Mesenchymal stem cell (in vitro differentiated cells and primary cell): ENCODE data around the gene MACROH2A1.

Source experiments
- DNase-seq: peaks from one replicate; pipeline ENCODE4 v3.0.0-alpha.2; 2013
- H2AFZ ChIP-seq: one replicate; pipeline ENCODE4 v1.6.1; 2013; ENCODE audit warnings: low read depth, mild to moderate bottlenecking, control low read depth, inconsistent platforms, low read length, moderate library complexity
- H2AK5ac ChIP-seq: 2 replicates; pipeline ENCODE4 v1.6.1; 2013; ENCODE audit warnings: low read length, moderate library complexity, mild to moderate bottlenecking, inconsistent platforms; ENCODE audit not compliant: severe bottlenecking
- H2BK120ac ChIP-seq: one replicate; pipeline ENCODE4 v1.6.1; 2013; ENCODE audit warnings: low read depth, mild to moderate bottlenecking, inconsistent platforms, low read length, moderate library complexity
- H2BK12ac ChIP-seq, 2 experiments: one replicate each; pipeline ENCODE4 v1.6.1; 2013; ENCODE audit warnings: inconsistent platforms in 2 of 2, low read length in 2 of 2, mild to moderate bottlenecking in 2 of 2, moderate library complexity in 2 of 2, control low read depth in 1 of 2
- H2BK15ac ChIP-seq: one replicate; pipeline ENCODE4 v1.6.1; 2013; ENCODE audit warnings: mild to moderate bottlenecking, low read depth, inconsistent platforms; ENCODE audit not compliant: poor library complexity, severe bottlenecking
- H2BK5ac ChIP-seq: 2 replicates; pipeline ENCODE4 v1.6.1; 2013; ENCODE audit warnings: low read depth, mild to moderate bottlenecking, low read length, control low read depth, inconsistent platforms; ENCODE audit not compliant: poor library complexity, severe bottlenecking
- H3K14ac ChIP-seq, 2 experiments: one replicate each; pipeline ENCODE4 v1.6.1; 2013; ENCODE audit warnings: inconsistent platforms in 2 of 2, low read length in 2 of 2, control low read depth in 1 of 2, mild to moderate bottlenecking in 1 of 2, moderate library complexity in 1 of 2
- H3K18ac ChIP-seq, 2 experiments: one replicate each; pipeline ENCODE4 v1.6.1; 2013; ENCODE audit warnings: inconsistent platforms in 2 of 2, low read length in 2 of 2, control low read depth in 1 of 2, low read depth in 1 of 2, mild to moderate bottlenecking in 1 of 2
- H3K23ac ChIP-seq, 2 experiments: one replicate each; pipeline ENCODE4 v1.6.1; 2013; ENCODE audit warnings: inconsistent platforms in 2 of 2, low read length in 2 of 2, mild to moderate bottlenecking in 2 of 2, moderate library complexity in 2 of 2, control low read depth in 1 of 2
- H3K27ac ChIP-seq: 2 replicates; pipeline ENCODE4 v1.5.1; 2013; ENCODE audit warnings: mild to moderate bottlenecking, moderate library complexity, low read length, control low read depth, inconsistent platforms; ENCODE audit not compliant: poor library complexity, severe bottlenecking
- H3K27me3 ChIP-seq, 2 experiments: 2 replicates each; pipeline versions ENCODE4 v1.6.1 to v1.7.0; 2013; ENCODE audit warnings: low read length in 2 of 2, mild to moderate bottlenecking in 2 of 2, moderate library complexity in 2 of 2, control low read depth in 1 of 2, inconsistent platforms in 1 of 2; ENCODE audit not compliant: control insufficient read depth in 1 of 2, insufficient read depth in 1 of 2
- H3K36me3 ChIP-seq, 2 experiments: 2 replicates each; pipeline versions ENCODE4 v1.6.1 to v1.7.0; 2013; ENCODE audit warnings: low read length in 2 of 2, control low read depth in 1 of 2, inconsistent platforms in 1 of 2, low read depth in 1 of 2, mild to moderate bottlenecking in 1 of 2; ENCODE audit not compliant: insufficient read depth in 2 of 2, control insufficient read depth in 1 of 2
- H3K4ac ChIP-seq, 2 experiments: one replicate each; pipeline ENCODE4 v1.6.1; 2013; ENCODE audit warnings: inconsistent platforms in 2 of 2, low read length in 2 of 2, mild to moderate bottlenecking in 2 of 2, moderate library complexity in 2 of 2, control low read depth in 1 of 2, low read depth in 1 of 2
- H3K4me1 ChIP-seq: 2 replicates; pipeline ENCODE4 v1.6.1; 2013; ENCODE audit warnings: low read depth, low read length, control low read depth; ENCODE audit not compliant: control insufficient read depth, insufficient read depth
- H3K4me2 ChIP-seq: 2 replicates; pipeline ENCODE4 v1.6.1; 2013; ENCODE audit warnings: low read length, mild to moderate bottlenecking, inconsistent platforms; ENCODE audit not compliant: poor library complexity, severe bottlenecking
- H3K4me3 ChIP-seq, 2 experiments: 2 replicates each; pipeline versions ENCODE4 v1.5.1 to v1.7.0; 2013; ENCODE audit warnings: low read length in 2 of 2, mild to moderate bottlenecking in 2 of 2, control low read depth in 1 of 2, low read depth in 1 of 2; ENCODE audit not compliant: insufficient read depth in 1 of 2
- H3K79me1 ChIP-seq: replicated peaks from 2 replicates; pipeline ENCODE4 v1.6.1; 2013; ENCODE audit warnings: mild to moderate bottlenecking, control low read depth, low read length, inconsistent platforms; ENCODE audit not compliant: poor library complexity, severe bottlenecking
- H3K9ac ChIP-seq: 2 replicates; pipeline ENCODE4 v1.7.0; 2013; ENCODE audit warnings: mild to moderate bottlenecking, low read length, moderate library complexity
- H3K9me3 ChIP-seq: 2 replicates; pipeline ENCODE4 v1.7.0; 2013; ENCODE audit warnings: mild to moderate bottlenecking, low read length; ENCODE audit not compliant: control insufficient read depth
- H4K8ac ChIP-seq: one replicate; pipeline ENCODE4 v1.6.1; 2013; ENCODE audit warnings: inconsistent platforms, mild to moderate bottlenecking, low read length, moderate library complexity
- H4K91ac ChIP-seq: one replicate; pipeline ENCODE4 v1.6.1; 2013; ENCODE audit warnings: mild to moderate bottlenecking, low read length, inconsistent platforms
- WGBS: methylation state at CpG from one replicate; pipeline ENCODE4 v1.1.7; 2013; ENCODE audit warnings: mixed read lengths; 5-methylcytosine and 5-hydroxymethylcytosine counted together

The MACROH2A1 gene

DNA sequence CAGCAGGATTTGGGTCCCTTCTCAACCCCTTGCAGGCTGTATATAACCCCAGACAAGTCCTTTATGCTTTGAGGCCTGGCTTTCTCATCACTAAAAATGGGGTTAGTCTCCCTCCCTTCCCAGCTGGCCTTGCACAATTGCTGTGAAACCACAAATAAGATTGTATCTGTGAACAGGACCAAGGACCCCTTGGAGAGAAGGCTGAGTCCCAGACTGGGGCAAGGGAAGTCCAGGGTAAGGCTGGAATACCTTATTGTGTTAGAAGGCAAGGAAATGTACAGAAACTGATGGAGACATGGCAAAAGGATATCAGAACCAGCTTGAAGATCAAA is 11.4 kb downstream of the MACROH2A1 start:
- Histone ChIP-seq H3K23ac (no peak overlapping the region), H2BK120ac (no peak overlapping the region), H3K4me1 (peaks cover 52% of the 10 kb centered on the region), H3K9ac (peak overlapping the region; percentile 2), H3K14ac (no peak overlapping the region), H2AFZ (no peak overlapping the region), H3K4me2 (no peak overlapping the region), H2BK12ac (peak overlapping the region; percentile 15 to 52), H2BK5ac (no peak overlapping the region), H3K18ac (peak overlapping the region in 1 of 2 experiments; percentile 26), H2AK5ac (peak overlapping the region; percentile 50), H3K27ac (no peak overlapping the region), H3K27me3 (no peaks in the 10 kb centered on the region), H4K91ac (no peak overlapping the region), H3K4me3 (no peak overlapping the region), H3K4ac (peak overlapping the region in 1 of 2 experiments; percentile 52), H3K9me3 (no peaks in the 10 kb centered on the region), H4K8ac (peak overlapping the region; percentile 38), H2BK15ac (no peak overlapping the region), H3K79me1 (peaks cover 24% of the 10 kb centered on the region), H3K36me3 (peaks cover 42% of the 10 kb centered on the region in 2 experiments)
- DNase-seq = peak; percentile 19

DNA sequence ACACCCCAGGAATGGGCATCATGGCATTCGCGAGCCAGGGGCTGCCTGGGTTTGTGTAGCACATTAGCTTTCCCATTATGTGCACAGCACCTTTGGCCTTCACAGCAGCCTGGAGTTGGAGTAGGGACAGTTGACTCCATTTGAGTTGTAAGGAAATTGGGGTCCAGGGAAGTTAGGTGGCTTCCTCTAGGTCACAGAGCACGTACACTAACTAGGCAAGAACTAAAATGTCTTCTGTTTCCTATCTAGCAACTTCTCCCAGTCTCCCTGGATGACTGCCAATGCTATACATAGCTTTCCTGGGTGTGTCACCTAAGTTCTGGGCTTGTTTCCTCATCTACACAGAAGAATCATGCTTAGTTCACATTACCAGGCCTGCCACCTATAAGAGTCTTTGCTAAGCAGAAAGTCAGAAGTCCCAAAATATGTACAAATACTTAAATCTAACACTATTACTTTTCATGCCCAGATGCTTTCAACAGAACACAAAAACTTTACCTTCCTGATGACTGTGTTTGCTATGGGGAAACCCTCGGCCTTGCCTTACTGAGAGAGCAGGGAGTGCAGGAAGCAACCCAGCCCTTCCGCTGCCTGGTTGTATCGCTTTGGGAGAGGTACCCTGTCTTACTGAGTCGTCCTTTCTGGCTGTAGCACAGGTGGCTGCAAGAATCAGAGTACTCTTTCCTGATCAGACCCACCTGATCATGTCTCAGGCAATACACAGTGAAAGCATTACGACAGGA is 12.0 kb downstream of the MACROH2A1 start:
- peak; percentile 84 for DNase-seq
- no peaks in the 10 kb centered on the region for H3K27me3 ChIP-seq
- 87% methylated on average over 8 of the region's 8 CpGs for WGBS
- H2BK12ac ChIP-seq = peak overlapping the region; percentile 15 to 52
- peak overlapping the region; percentile 56 for H3K9ac ChIP-seq
- peak overlapping the region in 1 of 2 experiments; percentile 52 for H3K4ac ChIP-seq
- no peak overlapping the region for H3K23ac ChIP-seq
- no peak overlapping the region for H2BK120ac ChIP-seq
- peaks cover 25% of the 10 kb centered on the region for H3K79me1 ChIP-seq
- H2AK5ac ChIP-seq = peak overlapping the region; percentile 50
- H3K14ac ChIP-seq = no peak overlapping the region
- peak overlapping the region in 1 of 2 experiments; percentile 51 for H3K18ac ChIP-seq
- H2AFZ ChIP-seq = no peak overlapping the region
- no peak overlapping the region for H4K91ac ChIP-seq
- no peak overlapping the region for H3K4me2 ChIP-seq
- H3K4me3 ChIP-seq = peak overlapping the region in 1 of 2 experiments; percentile 32
- H4K8ac ChIP-seq = peak overlapping the region; percentile 38
- peaks cover 50% of the 10 kb centered on the region for H3K4me1 ChIP-seq
- H2BK5ac ChIP-seq = no peak overlapping the region
- peaks cover 42 to 48% of the 10 kb centered on the region in 2 experiments for H3K36me3 ChIP-seq
- peak overlapping the region; percentile 10 for H3K27ac ChIP-seq
- no peaks in the 10 kb centered on the region for H3K9me3 ChIP-seq
- H2BK15ac ChIP-seq = no peak overlapping the region

DNA sequence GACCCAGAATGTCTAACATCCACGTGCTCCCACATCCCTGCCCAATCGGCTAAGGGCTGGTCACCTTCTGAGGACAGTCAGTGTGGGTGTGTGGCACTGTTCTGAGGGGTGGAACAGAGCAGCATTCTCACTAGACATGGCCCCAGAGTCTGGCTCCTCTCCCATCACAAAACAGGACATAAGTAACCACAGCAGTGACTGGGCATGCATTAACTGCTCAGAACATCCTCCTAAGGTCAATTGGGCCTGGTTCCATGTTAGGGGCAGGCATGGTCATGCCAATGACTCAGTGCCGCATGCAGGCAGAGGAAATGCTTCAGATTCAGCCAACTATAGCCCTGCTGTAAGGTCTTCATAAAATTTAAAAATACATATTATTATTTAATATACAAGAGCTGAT is 12.9 kb downstream of the MACROH2A1 start:
- DNase-seq = no peak
- H3K79me1 ChIP-seq = peaks cover 27% of the 10 kb centered on the region
- WGBS = 93% methylated on average over 3 of the region's 3 CpGs
- H3K9ac ChIP-seq = peak overlapping the region; percentile 56
- no peak overlapping the region for H2BK120ac ChIP-seq
- H2AFZ ChIP-seq = no peak overlapping the region
- H4K8ac ChIP-seq = no peak overlapping the region
- peaks cover 42 to 56% of the 10 kb centered on the region in 2 experiments for H3K36me3 ChIP-seq
- H3K23ac ChIP-seq = no peak overlapping the region
- H2BK5ac ChIP-seq = no peak overlapping the region
- peak overlapping the region; percentile 78 for H2AK5ac ChIP-seq
- peak overlapping the region in 1 of 2 experiments; percentile 53 for H3K14ac ChIP-seq
- H3K27ac ChIP-seq = peak overlapping the region; percentile 14
- peak overlapping the region in 1 of 2 experiments; percentile 42 for H3K18ac ChIP-seq
- H2BK15ac ChIP-seq = no peak overlapping the region
- H3K27me3 ChIP-seq = no peaks in the 10 kb centered on the region
- no peak overlapping the region for H4K91ac ChIP-seq
- peaks cover 41% of the 10 kb centered on the region for H3K4me1 ChIP-seq
- H3K4ac ChIP-seq = no peak overlapping the region
- H3K4me2 ChIP-seq = no peak overlapping the region
- no peaks in the 10 kb centered on the region for H3K9me3 ChIP-seq
- H3K4me3 ChIP-seq = peak overlapping the region in 1 of 2 experiments; percentile 47
- peak overlapping the region in 1 of 2 experiments; percentile 25 for H2BK12ac ChIP-seq

DNA sequence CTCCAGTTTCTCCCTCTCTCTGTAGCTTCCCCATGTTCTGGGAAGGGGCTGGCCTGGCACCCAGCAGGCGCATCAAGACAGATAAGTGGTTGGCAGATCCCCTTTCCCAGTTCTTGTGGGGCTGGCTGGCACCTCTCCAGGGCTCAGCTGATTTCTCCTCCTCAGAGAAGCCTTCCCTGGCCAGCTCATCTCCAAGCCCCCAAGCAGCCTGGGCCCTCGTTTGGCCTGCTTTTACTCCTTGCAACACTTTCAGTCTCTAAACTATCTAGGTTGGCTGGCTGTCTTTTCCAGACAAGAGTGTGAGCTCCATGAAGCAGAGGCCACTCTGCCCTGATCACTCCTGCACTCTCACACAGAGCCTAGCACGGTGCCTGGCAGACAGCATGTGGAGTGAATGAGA is 13.5 kb downstream of the MACROH2A1 start:
- no peak overlapping the region for H2BK5ac ChIP-seq
- H2AK5ac ChIP-seq = peak overlapping the region; percentile 78
- DNase-seq = no peak
- H3K27me3 ChIP-seq = no peaks in the 10 kb centered on the region
- H3K18ac ChIP-seq = peak overlapping the region in 1 of 2 experiments; percentile 4
- H3K27ac ChIP-seq = no peak overlapping the region
- no peak overlapping the region for H2AFZ ChIP-seq
- no peak overlapping the region for H2BK120ac ChIP-seq
- no peak overlapping the region for H4K8ac ChIP-seq
- WGBS = 93% methylated on average over 3 of the region's 3 CpGs
- H3K9me3 ChIP-seq = no peaks in the 10 kb centered on the region
- no peak overlapping the region for H3K23ac ChIP-seq
- peak overlapping the region; percentile 56 for H3K9ac ChIP-seq
- H3K36me3 ChIP-seq = peaks cover 42 to 62% of the 10 kb centered on the region in 2 experiments
- no peak overlapping the region for H3K4me2 ChIP-seq
- no peak overlapping the region for H3K4ac ChIP-seq
- no peak overlapping the region for H3K14ac ChIP-seq
- H2BK15ac ChIP-seq = no peak overlapping the region
- H3K4me1 ChIP-seq = peaks cover 39% of the 10 kb centered on the region
- H2BK12ac ChIP-seq = peak overlapping the region in 1 of 2 experiments; percentile 42
- peak overlapping the region in 1 of 2 experiments; percentile 47 for H3K4me3 ChIP-seq
- H3K79me1 ChIP-seq = peaks cover 27% of the 10 kb centered on the region
- H4K91ac ChIP-seq = no peak overlapping the region
